Ishikawa (cell line): ENCODE data around the gene IER5.

Source experiments
- CREB1 ChIP-seq: IDR thresholded peaks from 2 replicates; pipeline ENCODE4 v1.6.1; 2012; ENCODE audit warnings: low read depth
- REST ChIP-seq: IDR thresholded peaks from 2 replicates; pipeline ENCODE4 v1.6.1; 2012; ENCODE audit warnings: low read depth, mild to moderate bottlenecking
- TEAD4 ChIP-seq: IDR thresholded peaks from 2 replicates; pipeline ENCODE4 v1.6.1; 2012
- USF1 ChIP-seq: IDR thresholded peaks from 2 replicates; pipeline ENCODE4 v1.6.1; 2012

- TF ChIP-seq USF1 (no peak), CREB1 (no peak), REST (no peak), TEAD4 (no peak)
Measured at GRCh38 chr1:181049378-181049777, 39.1 kb upstream of the IER5 start.
